AG04450 (cell line): Measurements from ENCODE around the gene SRSF10. TPM values are rescaled to one million over a fixed set of nuclear protein-coding genes. Genes with fewer than 3 reads are reported as not detected.

Experiments
- CTCF ChIA-PET: fragments of 300-600, 350-600 bp; formaldehyde crosslinking; extraction: SDS; loops from one replicate; lab custom pipeline; 2022; ENCODE audit warnings: antibody characterized with exemption, inconsistent platforms; lab: Charles Lee
- POLR2A ChIA-PET: fragments of 350-600 bp; formaldehyde crosslinking; extraction: SDS; loops from one replicate; lab custom pipeline; 2021; ENCODE audit warnings: antibody characterized with exemption, inconsistent platforms; lab: Yijun Ruan, JAX
- DNase-seq: peaks from one replicate; pipeline ENCODE4 v3.0.0-alpha.2; 2011; ENCODE audit warnings: low read depth, low spot score
- H3K27ac ChIP-seq: one replicate; pipeline ENCODE4 v1.5.1; 2012; ENCODE audit warnings: low read depth, low read length, control low read depth
- H3K27me3 ChIP-seq: one replicate; pipeline ENCODE4 v1.6.0; 2012; ENCODE audit warnings: low read length; ENCODE audit not compliant: control insufficient read depth, insufficient read depth
- H3K4me3 ChIP-seq: 2 replicates; pipeline ENCODE4 v1.5.1; 2011; ENCODE audit warnings: mild to moderate bottlenecking, low read depth, low read length, control low read depth
- H3K9me3 ChIP-seq: 2 replicates; pipeline ENCODE4 v1.5.1; 2012; ENCODE audit warnings: low read length; ENCODE audit not compliant: control insufficient read depth, insufficient read depth
- polyA plus RNA-seq: library from polyadenylated mRNA; depleted of rRNA; stranded (reverse); fragments of >200 nt; gene quantifications from 2 replicates; pipeline ENCODE4 v1.2.3, GENCODE V29; 2011
- TF ChIP-seq, protein P1 (sequence below): IDR thresholded peaks from 2 replicates; pipeline ENCODE4 v1.5.1; 2011; ENCODE audit warnings: low read depth, low read length, control low read depth, inconsistent platforms

SRSF10 gene
- polyA plus RNA-seq, 1 experiment: 140 TPM

- Histone ChIP-seq H3K27me3 (no peaks in the 10 kb centered on the region), H3K9me3 (no peaks in the 10 kb centered on the region), H3K27ac (no peak overlapping the region), H3K4me3 (no peak overlapping the region)
- TF ChIP-seq, protein P1, sequence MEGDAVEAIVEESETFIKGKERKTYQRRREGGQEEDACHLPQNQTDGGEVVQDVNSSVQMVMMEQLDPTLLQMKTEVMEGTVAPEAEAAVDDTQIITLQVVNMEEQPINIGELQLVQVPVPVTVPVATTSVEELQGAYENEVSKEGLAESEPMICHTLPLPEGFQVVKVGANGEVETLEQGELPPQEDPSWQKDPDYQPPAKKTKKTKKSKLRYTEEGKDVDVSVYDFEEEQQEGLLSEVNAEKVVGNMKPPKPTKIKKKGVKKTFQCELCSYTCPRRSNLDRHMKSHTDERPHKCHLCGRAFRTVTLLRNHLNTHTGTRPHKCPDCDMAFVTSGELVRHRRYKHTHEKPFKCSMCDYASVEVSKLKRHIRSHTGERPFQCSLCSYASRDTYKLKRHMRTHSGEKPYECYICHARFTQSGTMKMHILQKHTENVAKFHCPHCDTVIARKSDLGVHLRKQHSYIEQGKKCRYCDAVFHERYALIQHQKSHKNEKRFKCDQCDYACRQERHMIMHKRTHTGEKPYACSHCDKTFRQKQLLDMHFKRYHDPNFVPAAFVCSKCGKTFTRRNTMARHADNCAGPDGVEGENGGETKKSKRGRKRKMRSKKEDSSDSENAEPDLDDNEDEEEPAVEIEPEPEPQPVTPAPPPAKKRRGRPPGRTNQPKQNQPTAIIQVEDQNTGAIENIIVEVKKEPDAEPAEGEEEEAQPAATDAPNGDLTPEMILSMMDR: no peak
- CTCF ChIA-PET: interaction anchor here (1.7 kb wide), 1 partner anchor 182 kb away, joined by 4 read pairs; no protein-coding TSS in a partner anchor
- DNase-seq: no peak
- POLR2A ChIA-PET: interaction anchor here (0.7 kb wide), 1 partner anchor 21 kb away, joined by 3 read pairs; no protein-coding TSS in a partner anchor
Observed at GRCh38 chr1:23967871-23968270, 12.3 kb downstream of the SRSF10 start.

DNA sequence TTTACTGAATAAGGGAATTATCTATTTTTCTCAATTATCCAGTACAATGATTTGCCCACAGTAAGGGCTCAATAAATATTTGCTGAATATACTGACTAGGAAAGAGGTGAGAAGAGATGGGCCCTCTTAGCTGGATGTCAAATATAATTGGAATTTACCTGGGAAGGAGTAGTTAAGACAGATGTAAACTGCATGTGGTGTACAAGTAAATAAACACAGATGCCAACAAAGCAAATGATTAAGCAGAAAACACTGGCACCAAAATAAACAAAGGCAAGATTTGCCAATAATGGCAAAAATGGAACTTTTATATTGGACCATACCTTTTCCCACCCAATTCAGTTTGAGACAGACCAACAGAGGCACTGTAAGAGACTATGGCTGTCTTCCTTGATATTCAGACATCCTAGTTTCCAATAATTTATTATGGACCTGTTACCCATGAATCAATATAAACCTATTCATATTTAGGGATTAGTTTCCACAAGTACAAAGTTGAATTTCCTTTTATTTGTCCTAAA, 13.1 kb downstream of the SRSF10 start:
- Histone ChIP-seq H3K27me3 (no peaks in the 10 kb centered on the region), H3K27ac (no peak overlapping the region), H3K4me3 (no peak overlapping the region), H3K9me3 (no peaks in the 10 kb centered on the region)
- DNase-seq: no peak
- ChIA-PET POLR2A (interaction anchor here (0.7 kb wide), 1 partner anchor 22 kb away, joined by 3 read pairs; no protein-coding TSS in a partner anchor), CTCF (no interaction called here)
- TF ChIP-seq, protein P1: no peak

DNA sequence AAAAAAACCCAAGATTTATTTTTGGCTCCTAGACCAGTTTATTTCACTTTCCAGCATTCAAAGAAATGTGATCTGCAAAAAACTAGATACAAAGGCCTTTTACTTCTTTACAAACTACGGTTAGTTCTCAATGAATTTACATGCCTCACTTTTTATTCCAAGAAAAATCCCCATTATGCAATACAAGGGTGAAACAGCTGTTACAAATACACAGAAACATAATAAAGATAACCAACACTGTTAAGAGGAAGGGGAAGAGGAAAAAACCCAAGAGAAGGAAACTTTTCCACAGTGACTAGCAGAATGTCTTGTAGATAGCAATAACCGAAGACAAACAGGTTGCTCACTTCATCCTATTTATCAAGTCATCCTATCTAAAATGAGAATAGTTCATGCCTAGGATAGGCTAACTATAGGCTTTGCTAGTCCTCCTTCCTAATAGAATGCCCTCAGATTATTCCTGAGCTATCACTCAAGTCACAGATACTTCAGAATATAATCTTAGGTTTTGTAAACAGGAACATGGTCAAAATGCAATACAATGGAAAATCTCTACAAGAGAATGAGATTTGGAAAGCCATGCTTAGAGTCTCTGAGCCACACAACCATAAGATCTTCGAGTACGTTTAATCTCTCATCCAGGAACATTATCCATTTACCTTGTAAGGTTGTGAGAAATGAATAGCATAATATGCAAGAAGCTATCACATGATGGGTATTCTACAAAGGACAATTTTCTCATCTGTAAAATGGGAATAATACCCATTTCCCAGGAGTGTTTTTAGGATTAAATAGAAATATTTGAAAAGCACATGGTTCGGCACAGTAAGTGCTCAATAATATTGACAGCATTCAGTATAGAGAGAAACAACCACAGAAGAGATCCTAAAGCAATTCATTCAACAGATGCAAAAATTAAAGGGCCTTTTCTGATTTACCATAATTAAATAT, 15.1 kb downstream of the SRSF10 start:
- POLR2A ChIA-PET: interaction anchor here (1.3 to 1.4 kb wide), 2 partner anchors 15 to 54 kb away, joined by 4 read pairs; partner anchors contain the start of gene SRSF10

GRCh38 chr1:23964235-23964668, 15.9 kb downstream of the SRSF10 start:
- POLR2A ChIA-PET: interaction anchor here (1.3 to 1.4 kb wide), 2 partner anchors 16 to 55 kb away, joined by 4 read pairs; partner anchors contain the start of gene SRSF10
- no peak for DNase-seq
- Histone ChIP-seq H3K9me3 (no peaks in the 10 kb centered on the region; the same call in 1 of the 2 replicates), H3K27me3 (no peaks in the 10 kb centered on the region), H3K4me3 (no peak overlapping the region), H3K27ac (no peak overlapping the region)
- CTCF ChIA-PET: interaction anchor here (1.2 to 1.6 kb wide), 2 partner anchors 48 to 64 kb away, joined by 3 to 5 read pairs; no protein-coding TSS in a partner anchor
- TF ChIP-seq, protein P1: no peak

More for the DNA sequence above, 15.1 kb downstream of the SRSF10 start:
- CTCF ChIA-PET: interaction anchor here (0.6 to 1.6 kb wide), 5 partner anchors 49 to 426 kb away, joined by 3 to 5 read pairs (median 3); partner anchors contain the start of gene MYOM3
- Histone ChIP-seq H3K4me3 (no peak overlapping the region), H3K27me3 (no peaks in the 10 kb centered on the region), H3K9me3 (no peaks in the 10 kb centered on the region; the same call in 1 of the 2 replicates), H3K27ac (no peak overlapping the region)
- TF ChIP-seq, protein P1: no peak
- DNase-seq: no peak
